Right cardiac atrium (tissue), 5 donors: ENCODE results near the gene PRPSAP2. TPM values are rescaled to one million over a fixed set of nuclear protein-coding genes. Genes with fewer than 3 reads are reported as not detected.
A peak's percentile ranks its signal among the peaks of the same experiment; 100 is the strongest.
"Not testable (repeated sequence)": the region's sequence is repeated elsewhere in the genome, so short reads cannot be mapped to it uniquely, and the experiment has no call there.

Source experiments
- ATAC-seq, 2 donors: fragments of 200-7000 bp; cut with Tn5 transposase; one replicate each; pipeline versions ENCODE4 v1.8.0 to v1.9.1; 2020; ENCODE audit warnings: moderate library complexity in 2 of 2, mild to moderate bottlenecking in 1 of 2
- DNase-seq, 3 donors: peaks; one replicate each; pipeline ENCODE4 v3.0.0-alpha.2; 2020
- H3K27ac ChIP-seq: one replicate; pipeline ENCODE4 v1.5.1; 2013; ENCODE audit warnings: mild to moderate bottlenecking, low read length, control low read depth, moderate library complexity
- H3K27me3 ChIP-seq: one replicate; pipeline ENCODE4 v1.6.1; 2013; ENCODE audit not compliant: control insufficient read depth, insufficient read depth
- H3K4me1 ChIP-seq: one replicate; pipeline ENCODE4 v1.6.1; 2013; ENCODE audit warnings: low read length; ENCODE audit not compliant: control insufficient read depth, insufficient read depth
- H3K4me3 ChIP-seq: one replicate; pipeline ENCODE4 v1.5.1; 2013; ENCODE audit warnings: low read length, control low read depth
- H3K9me3 ChIP-seq: one replicate; pipeline ENCODE4 v1.6.1; 2013; ENCODE audit warnings: low read length; ENCODE audit not compliant: control insufficient read depth
- WGBS: extraction: QIAGEN DNeasy Blood & Tissue Kit; methylation state at CpG from one replicate; pipeline ENCODE4 v1.1.7; 2013; 5-methylcytosine and 5-hydroxymethylcytosine counted together
- intact Hi-C, 4 donors: fragments of 100-400 bp; cut with DNase I; formaldehyde crosslinking; loops; one replicate each; pipeline versions ENCODE4 v1.11.0 to v1.14.0; 2022 to 2023
- long read RNA-seq, 4 donors: library from polyadenylated mRNA; unstranded; transcript quantifications; one replicate each; pipeline ENCODE4 v2.0.0, GENCODE V29; 2020 to 2021
- polyA plus RNA-seq: library from polyadenylated mRNA; stranded (reverse); fragments of 200-250 nt; gene quantifications from one replicate; pipeline ENCODE4 v1.2.3, GENCODE V29; 2013
- total RNA-seq, 4 donors: library from RNA; stranded (reverse); fragmentation: NEBNext Ultra II Directional; extraction: Animal tissue kit (Norgen Biotek cat#: 25700); gene quantifications; one replicate each; pipeline ENCODE4 v1.2.1, GENCODE V29; 2021
- donor health status: healthy with polysubstance abuse.
- donor health status: DM: no; HTN: yes; CAD: no.
- donor health status: DM: no; HTN: no; CAD: no.
- donor health status: DM: no; HTN: yes; CAD: no; lungs with severe emphysema.
- donor health status: DM: yes; HTN: yes; CAD: no.

Gene PRPSAP2, protein sequence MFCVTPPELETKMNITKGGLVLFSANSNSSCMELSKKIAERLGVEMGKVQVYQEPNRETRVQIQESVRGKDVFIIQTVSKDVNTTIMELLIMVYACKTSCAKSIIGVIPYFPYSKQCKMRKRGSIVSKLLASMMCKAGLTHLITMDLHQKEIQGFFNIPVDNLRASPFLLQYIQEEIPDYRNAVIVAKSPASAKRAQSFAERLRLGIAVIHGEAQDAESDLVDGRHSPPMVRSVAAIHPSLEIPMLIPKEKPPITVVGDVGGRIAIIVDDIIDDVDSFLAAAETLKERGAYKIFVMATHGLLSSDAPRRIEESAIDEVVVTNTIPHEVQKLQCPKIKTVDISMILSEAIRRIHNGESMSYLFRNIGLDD
- total RNA-seq, result 10 to 100 TPM; 27.0 to 28.4 (median 27.5) TPM
- polyA plus RNA-seq, result 20.1 TPM
- long read RNA-seq, donor 1, transcript PRPSAP2-201 (12 exons, 1,910 nt), result major isoform, 17 of 48 reads
- long read RNA-seq, donor 1, partial matches to known transcripts, result 1 of 48 reads
- long read RNA-seq, donor 1, other reads (novel, unspliced or antisense), result 28 of 48 reads
- long read RNA-seq, donor 2, transcript PRPSAP2-201 (12 exons, 1,910 nt), result major isoform, 8 of 15 reads
- long read RNA-seq, donor 2, partial matches to known transcripts, result 1 of 15 reads
- long read RNA-seq, donor 2, other reads (novel, unspliced or antisense), result 6 of 15 reads
- long read RNA-seq, donor 3, transcript PRPSAP2-201 (12 exons, 1,910 nt), result major isoform, 39 of 98 reads
- long read RNA-seq, donor 3, partial matches to known transcripts, result 1 of 98 reads
- long read RNA-seq, donor 3, other reads (novel, unspliced or antisense), result 54 of 98 reads
- long read RNA-seq, donor 4, transcript PRPSAP2-201 (12 exons, 1,910 nt), result major isoform, 5 of 19 reads
- long read RNA-seq, donor 4, partial matches to known transcripts, result 1 of 19 reads
- long read RNA-seq, donor 4, other reads (novel, unspliced or antisense), result 13 of 19 reads

DNA sequence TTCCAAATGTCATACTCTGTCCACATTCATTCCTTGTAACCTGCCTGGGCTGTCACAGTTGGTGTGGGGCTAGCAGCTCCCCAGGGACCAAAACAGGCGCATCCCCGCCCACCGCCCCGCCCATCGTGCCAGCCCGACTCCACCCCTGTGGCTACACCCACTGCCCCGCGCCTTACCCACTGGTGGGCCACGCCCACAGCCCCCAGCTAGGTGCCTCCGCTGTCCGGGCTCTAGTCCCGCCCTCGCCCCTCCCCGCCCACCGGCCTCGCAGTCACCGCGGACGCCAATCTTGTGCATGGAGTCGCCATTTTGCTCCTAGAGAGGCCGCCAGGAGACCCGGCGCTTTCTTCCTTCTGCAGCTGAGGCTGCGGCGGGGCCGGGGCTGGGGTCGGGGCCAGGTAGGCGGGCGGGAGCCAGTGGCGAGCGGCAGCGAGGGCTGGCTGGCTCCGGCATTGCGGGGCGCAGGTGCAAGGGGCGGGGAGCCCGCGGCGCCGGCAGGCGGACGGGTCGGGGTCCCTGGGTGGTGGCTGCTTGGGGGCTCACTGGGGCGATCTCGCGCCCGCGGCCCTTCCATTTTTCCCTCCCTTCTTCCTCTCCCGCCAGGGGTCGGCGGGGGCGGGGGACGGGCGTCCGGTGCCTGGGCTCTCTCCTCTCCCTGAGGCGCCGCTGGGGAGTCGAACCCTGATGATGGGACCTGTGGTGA lies at the start of gene PRPSAP2:
TSS of gene PRPSAP2 (plus strand) at position 268 of the 703 bp plus-strand sequence. CDS start 7,703 bp downstream, outside the sequence.
- peak; percentile 96 to 97 for ATAC-seq
- peak within 1 kb of the TSS; percentile 85 for H3K27ac ChIP-seq
- H3K27me3 ChIP-seq, result no peaks in the 10 kb centered on the region
- intact Hi-C loops, result no loop called here
- under 1% methylated on average over 58 of the region's 58 CpGs for WGBS
- no peaks in the 10 kb centered on the region for H3K4me1 ChIP-seq
- H3K4me3 ChIP-seq, result peak within 1 kb of the TSS; percentile 98
- peak; percentile 97 to 99 (median 98) for DNase-seq
- H3K9me3 ChIP-seq, result no peaks in the 10 kb centered on the region

DNA sequence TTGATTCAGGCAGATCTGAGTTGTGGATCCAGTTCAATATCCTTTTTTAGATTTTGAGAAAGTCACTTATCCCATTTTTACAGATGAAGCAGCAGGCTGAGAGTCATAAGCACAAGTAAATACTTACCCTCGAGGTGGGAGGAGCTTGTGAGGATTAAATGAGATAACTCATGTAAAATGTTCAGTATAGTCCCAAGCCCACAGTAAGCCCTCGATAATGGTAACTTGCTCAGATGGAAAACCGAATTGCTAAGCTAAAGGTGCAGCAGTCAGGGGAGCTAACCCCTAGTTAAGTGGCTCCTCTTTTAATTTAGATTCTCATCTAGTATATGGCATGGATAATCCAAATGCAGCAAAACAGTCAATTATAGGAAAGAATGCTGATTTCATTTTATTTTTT lies 42.0 kb upstream of the PRPSAP2 start:
- H3K4me3 ChIP-seq, H3K9me3 ChIP-seq, H3K27me3 ChIP-seq, DNase-seq, ATAC-seq, intact Hi-C loops, H3K27ac ChIP-seq, H3K4me1 ChIP-seq: not testable (repeated sequence)
- WGBS, result 51% methylated on average over 3 of the region's 3 CpGs

DNA sequence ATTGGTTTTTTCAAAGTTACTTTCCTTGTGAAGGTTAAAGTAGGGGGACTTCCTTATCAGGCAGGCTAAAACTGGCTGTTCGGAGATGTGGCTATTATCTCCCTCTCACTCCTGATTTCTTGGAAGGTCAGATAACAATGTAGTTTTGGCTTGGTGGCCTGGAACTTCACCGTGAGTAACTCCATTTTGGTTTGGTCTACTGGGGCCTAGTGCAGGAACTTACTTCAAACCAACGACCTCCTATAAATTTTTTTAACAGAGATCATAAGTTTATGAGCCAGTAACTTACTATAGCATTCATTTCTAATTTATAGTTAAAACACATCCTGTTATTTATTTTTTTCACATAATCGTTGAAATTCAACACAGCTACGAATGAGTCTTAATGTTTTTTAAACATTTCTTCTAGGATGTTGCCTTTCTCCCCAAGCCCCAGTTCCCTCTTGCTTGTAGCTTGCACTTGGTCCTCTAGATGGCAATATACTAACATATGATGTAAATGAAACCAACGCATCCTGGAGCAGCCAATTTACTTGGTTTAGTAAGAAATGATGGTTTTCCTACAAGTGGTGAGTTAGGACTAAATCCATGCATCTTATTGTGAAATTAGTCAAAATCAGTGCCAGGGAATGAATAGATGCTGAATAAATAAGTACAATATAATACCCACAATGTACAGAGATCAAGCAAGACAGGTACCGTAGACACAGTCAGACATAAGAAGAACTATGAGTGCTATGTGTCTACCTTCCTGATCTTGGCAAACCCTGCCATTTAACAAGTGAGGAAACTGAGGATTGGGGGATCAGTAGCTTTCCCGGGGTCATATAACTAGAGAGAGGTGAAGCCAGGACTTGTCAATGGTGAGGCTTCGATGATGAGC lies 41.2 kb upstream of the PRPSAP2 start:
- H3K4me1 ChIP-seq, H3K9me3 ChIP-seq, intact Hi-C loops, H3K27ac ChIP-seq, H3K27me3 ChIP-seq, DNase-seq, H3K4me3 ChIP-seq: not testable (repeated sequence)
- WGBS, result 46% methylated on average over 9 of the region's 9 CpGs
- peak; percentile 62 to 73 for ATAC-seq

DNA sequence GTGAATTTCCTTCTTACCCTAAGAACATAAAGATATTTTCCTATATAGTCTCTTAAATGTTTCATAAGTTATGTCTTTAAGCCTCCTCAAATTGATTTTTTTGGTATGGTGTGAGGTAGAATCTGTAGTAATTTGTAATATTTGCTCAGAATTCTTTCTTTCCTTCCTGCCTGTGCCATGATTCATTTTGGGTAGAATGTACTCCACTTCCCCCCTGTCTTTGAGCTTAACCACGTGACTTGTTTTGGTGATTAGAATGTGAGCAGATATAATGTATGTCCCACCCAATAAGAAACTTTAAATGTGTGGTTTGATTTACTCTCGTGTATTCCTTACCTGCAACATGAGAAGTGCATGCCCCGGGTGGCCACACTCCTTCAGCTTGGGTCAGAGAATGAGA lies 36.5 kb upstream of the PRPSAP2 start:
- WGBS, result 42% methylated on average over 1 of the region's 3 CpGs
- H3K27ac ChIP-seq, H3K4me3 ChIP-seq, H3K4me1 ChIP-seq, intact Hi-C loops, ATAC-seq, H3K27me3 ChIP-seq, H3K9me3 ChIP-seq, DNase-seq: not testable (repeated sequence)

DNA sequence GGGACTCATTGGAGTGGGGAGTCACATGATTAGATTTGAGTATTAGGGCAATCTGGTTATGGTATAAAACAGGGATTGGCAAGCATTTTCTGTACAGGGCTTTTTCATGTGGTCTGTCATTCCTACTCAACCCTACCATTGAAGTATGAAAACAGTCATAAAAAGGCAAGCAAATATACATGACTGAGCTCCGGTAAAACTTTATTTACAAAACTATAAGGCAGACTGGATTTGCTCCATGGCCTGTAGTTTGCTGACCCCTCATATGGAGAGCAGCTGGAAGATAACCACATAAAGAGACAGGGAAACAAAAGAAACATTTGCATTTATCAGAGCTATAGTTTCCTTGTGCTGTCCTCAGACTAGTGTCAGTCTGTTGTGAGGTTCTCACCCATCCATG lies 30.3 kb upstream of the PRPSAP2 start:
- H3K4me3 ChIP-seq, DNase-seq, intact Hi-C loops, H3K27me3 ChIP-seq, H3K4me1 ChIP-seq, H3K27ac ChIP-seq, H3K9me3 ChIP-seq, ATAC-seq: not testable (repeated sequence)
- no CpG with 5 or more reads among the region's 1 CpG for WGBS

DNA sequence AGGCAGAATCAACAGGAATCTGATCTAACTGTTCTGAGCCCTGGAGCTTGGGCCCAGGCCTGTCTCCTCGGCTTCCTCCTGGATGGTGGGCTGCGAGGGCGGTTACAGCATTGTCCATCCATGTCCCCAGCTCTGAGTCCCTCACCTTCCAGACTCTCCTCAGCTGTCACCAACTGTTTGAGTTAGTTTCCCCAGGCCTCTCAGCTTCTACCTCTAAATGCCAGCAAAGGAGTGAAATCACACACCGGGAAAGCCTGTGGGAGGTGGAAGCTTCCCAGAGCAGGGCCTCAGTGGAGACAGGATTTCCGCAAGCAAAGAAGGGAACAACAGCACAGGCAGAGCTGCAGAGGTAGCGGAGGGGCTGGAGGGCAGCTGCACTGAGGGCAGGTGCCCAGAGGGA lies 9.4 kb upstream of the PRPSAP2 start:
- no peak overlapping the region for H3K27ac ChIP-seq
- no peaks in the 10 kb centered on the region for H3K27me3 ChIP-seq
- intact Hi-C loops, result no loop called here
- DNase-seq, result no peak
- WGBS, result 93% methylated on average over 6 of the region's 6 CpGs
- ATAC-seq, result no peak
- no peak overlapping the region for H3K4me3 ChIP-seq
- no peaks in the 10 kb centered on the region for H3K4me1 ChIP-seq
- no peaks in the 10 kb centered on the region for H3K9me3 ChIP-seq

DNA sequence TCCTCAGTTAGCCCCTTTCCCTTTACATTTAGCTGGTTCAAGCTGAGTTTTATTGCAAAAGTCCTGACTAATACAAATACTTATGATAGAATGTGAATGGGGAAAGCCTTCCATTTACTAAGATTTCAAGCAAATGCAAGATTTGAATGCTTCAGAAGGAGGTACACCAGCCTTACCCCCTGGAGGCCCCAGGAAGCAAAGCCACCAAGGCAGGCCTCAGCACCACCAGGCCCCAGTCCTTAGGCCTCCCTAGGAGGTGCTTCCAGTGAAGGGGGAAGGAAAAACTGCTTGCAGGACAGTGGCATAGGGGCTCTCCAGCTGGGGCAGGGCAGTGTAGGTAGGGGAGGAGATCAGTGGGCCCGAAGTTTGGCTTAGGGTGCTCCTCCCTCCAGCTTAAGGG lies 7.3 kb upstream of the PRPSAP2 start:
- peak in 1 of 2 donors; percentile 20 for ATAC-seq
- no peak overlapping the region for H3K27ac ChIP-seq
- WGBS, result 65% methylated on average over 1 of the region's 1 CpG
- intact Hi-C loops, result no loop called here
- no peak for DNase-seq
- H3K27me3 ChIP-seq, result no peaks in the 10 kb centered on the region
- H3K4me3 ChIP-seq, result no peak overlapping the region
- H3K4me1 ChIP-seq, result no peaks in the 10 kb centered on the region
- no peaks in the 10 kb centered on the region for H3K9me3 ChIP-seq

DNA sequence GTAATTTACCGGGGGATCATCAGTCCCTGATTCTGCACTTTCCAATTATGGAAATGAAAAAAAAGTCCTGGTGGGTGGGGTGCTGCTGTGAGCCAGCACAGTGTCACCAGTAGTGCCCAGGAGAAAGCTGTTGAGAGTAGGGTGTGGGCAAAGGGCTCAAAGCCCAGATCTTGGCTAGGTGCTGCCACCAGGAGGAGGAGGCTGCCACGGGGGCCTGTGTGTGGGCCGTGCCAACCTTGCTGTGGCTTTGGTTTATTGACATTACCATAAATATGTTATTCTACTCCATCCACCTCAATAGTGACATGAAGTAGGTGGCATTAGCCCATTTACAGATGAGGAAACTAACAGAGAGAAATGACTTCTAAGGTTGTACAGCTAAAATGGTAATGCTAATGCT lies 6.7 kb upstream of the PRPSAP2 start:
- Histone ChIP-seq H3K4me3 (no peak overlapping the region), H3K27ac (no peak overlapping the region), H3K27me3 (no peaks in the 10 kb centered on the region), H3K4me1 (no peaks in the 10 kb centered on the region), H3K9me3 (no peaks in the 10 kb centered on the region)
- no peak for DNase-seq
- 78% methylated on average over 3 of the region's 3 CpGs for WGBS
- no peak for ATAC-seq
- intact Hi-C loops, result no loop called here

DNA sequence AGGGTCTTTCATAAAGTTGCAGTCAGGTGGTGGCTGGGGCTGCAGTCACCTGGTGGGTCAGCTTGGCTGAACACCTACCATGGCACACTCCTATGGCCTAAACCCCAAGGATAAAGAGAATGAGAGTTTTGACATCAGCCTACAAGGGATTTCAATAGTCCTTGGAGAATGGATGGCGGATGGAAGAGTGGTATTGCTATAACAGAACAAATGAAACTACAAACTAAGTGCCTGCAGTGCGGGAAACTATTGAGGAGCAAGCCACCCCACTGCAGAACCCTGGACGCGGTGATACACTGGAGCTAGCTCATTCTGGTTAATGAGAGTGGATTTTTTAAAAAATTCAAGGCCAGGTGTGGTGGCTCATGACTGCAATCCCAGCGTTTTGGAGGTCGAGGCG lies 3.0 kb upstream of the PRPSAP2 start:
- H3K27ac ChIP-seq, result no peak overlapping the region
- intact Hi-C loops, result no loop called here
- no peaks in the 10 kb centered on the region for H3K4me1 ChIP-seq
- WGBS, result 93% methylated on average over 7 of the region's 7 CpGs
- DNase-seq (no peak), ATAC-seq (no peak)
- H3K9me3 ChIP-seq, result no peaks in the 10 kb centered on the region
- H3K27me3 ChIP-seq, result no peaks in the 10 kb centered on the region
- no peak overlapping the region for H3K4me3 ChIP-seq
